Mucosa of rectum (tissue), 2 donors: ENCODE results near the gene ACOXL.
A peak's percentile ranks its signal among the peaks of the same experiment; 100 is the strongest.

ENCODE experiments used
- H3K27ac ChIP-seq, 2 donors: one replicate each; pipeline ENCODE4 v1.7.0; 2013; ENCODE audit warnings: inconsistent platforms in 2 of 2, low read depth in 2 of 2, low read length in 2 of 2
- H3K27me3 ChIP-seq, 2 donors: one replicate each; pipeline ENCODE4 v1.7.0; 2013; ENCODE audit warnings: low read length in 2 of 2; ENCODE audit not compliant: control insufficient read depth in 2 of 2, insufficient read depth in 2 of 2
- H3K36me3 ChIP-seq, 2 donors: one replicate each; pipeline ENCODE4 v1.7.0; 2013; ENCODE audit warnings: low read length in 2 of 2; ENCODE audit not compliant: control insufficient read depth in 2 of 2, insufficient read depth in 2 of 2
- H3K4me1 ChIP-seq, 2 donors: one replicate each; pipeline ENCODE4 v1.7.0; 2013; ENCODE audit warnings: low read length in 2 of 2, mild to moderate bottlenecking in 1 of 2; ENCODE audit not compliant: control insufficient read depth in 2 of 2, insufficient read depth in 2 of 2
- H3K4me3 ChIP-seq, 2 donors: one replicate each; pipeline ENCODE4 v1.7.0; 2013; ENCODE audit warnings: low read length in 2 of 2
- H3K9ac ChIP-seq, 2 donors: one replicate each; pipeline ENCODE4 v1.7.0; 2013; ENCODE audit warnings: low read length in 2 of 2, low read depth in 1 of 2, mild to moderate bottlenecking in 1 of 2
- H3K9me3 ChIP-seq, 2 donors: one replicate each; pipeline ENCODE4 v1.7.0; 2013; ENCODE audit warnings: low read length in 2 of 2; ENCODE audit not compliant: control insufficient read depth in 2 of 2
- donor health status: healthy.
- donor health status: Normal muscosa, but diverticular disease.

Gene ACOXL

DNA sequence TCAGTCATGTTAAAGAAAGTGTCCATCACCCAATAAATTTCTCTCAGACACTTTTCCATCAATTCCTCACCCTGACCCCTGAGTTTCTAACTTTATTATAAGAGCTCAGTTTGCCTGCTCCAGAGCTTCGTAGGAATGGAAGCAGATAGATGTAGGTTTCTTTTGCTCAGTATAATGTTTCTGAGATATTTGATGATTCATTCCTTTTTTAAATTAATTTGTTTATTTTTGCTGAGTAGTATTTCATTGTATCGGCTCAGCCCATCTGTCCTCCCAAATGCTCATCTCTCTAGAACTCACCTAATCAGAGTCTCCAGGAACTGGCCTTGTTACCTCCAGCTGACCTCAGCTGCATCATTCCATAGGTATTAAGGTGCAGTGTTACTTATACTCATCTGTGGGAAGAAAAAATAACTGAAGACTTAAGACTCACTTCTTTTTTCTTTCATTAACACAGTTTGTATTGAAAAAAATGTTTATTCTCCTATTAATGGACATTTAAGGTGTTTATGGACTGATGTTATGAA, 376.4 kb downstream of the ACOXL start:
- H3K4me1 ChIP-seq: no peaks in the 10 kb centered on the region
- peaks cover 0 to 4% of the 10 kb centered on the region in 2 donors for H3K27me3 ChIP-seq
- no peaks in the 10 kb centered on the region for H3K36me3 ChIP-seq
- H3K9me3 ChIP-seq: no peaks in the 10 kb centered on the region
- H3K27ac ChIP-seq: no peak overlapping the region
- H3K4me3 ChIP-seq: no peak overlapping the region
- no peak overlapping the region for H3K9ac ChIP-seq

DNA sequence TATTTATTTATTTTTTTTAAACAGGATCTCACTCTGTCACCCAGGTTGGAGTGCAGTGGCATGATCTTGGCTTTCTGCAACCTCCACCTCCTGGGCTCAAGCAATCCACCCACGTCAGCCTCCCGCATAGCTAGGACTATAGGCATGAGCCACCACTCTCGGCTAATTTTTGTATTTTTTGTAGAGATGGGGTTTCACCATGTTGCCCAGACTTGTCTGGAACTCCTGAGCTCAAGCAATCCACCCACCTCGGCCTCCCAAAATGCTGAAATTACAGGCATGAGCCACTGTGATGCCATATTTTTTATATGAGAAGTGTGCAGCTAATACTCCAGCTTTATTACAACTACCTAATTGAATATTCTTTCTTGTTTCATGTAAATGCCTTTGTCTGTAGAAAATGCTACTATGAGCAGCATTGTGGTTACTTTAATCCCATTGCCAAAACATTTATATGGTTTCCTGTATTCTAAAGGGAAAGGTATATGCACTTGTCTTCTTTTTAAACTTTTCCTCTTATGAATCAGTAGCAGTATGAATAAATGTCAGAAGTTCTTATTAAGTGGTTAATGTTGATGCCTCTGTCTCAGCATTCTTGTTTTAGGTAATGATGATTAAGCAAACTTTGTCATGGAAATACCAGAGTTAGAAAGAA, 378.9 kb downstream of the ACOXL start:
- H3K9ac ChIP-seq: no peak overlapping the region
- H3K9me3 ChIP-seq: no peaks in the 10 kb centered on the region
- H3K4me3 ChIP-seq: no peak overlapping the region
- H3K36me3 ChIP-seq: no peaks in the 10 kb centered on the region
- peaks cover 0 to 4% of the 10 kb centered on the region in 2 donors for H3K27me3 ChIP-seq
- H3K4me1 ChIP-seq: no peaks in the 10 kb centered on the region
- no peak overlapping the region for H3K27ac ChIP-seq

DNA sequence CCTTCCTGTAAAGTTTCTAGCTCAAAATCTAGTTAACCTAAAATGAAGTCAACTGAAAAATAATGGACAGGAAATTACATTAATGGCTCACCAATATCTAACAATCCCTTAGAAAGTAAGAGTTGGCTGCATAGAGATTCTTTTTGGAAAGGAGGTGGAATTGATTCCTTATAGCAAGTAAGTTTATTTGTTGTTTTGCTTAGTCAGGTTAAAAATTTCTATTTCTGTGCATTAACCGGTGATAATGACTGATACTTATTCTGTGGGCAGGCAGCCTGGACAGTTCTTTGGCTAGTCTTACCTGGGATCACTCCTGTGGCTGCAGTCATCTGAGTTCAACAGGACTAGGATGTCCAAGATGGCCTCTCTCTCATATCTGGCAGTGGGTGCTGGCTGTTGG, 381.5 kb downstream of the ACOXL start:
- no peak overlapping the region for H3K4me3 ChIP-seq
- H3K27me3 ChIP-seq: peaks cover 0 to 13% of the 10 kb centered on the region in 2 donors
- H3K36me3 ChIP-seq: no peaks in the 10 kb centered on the region

DNA sequence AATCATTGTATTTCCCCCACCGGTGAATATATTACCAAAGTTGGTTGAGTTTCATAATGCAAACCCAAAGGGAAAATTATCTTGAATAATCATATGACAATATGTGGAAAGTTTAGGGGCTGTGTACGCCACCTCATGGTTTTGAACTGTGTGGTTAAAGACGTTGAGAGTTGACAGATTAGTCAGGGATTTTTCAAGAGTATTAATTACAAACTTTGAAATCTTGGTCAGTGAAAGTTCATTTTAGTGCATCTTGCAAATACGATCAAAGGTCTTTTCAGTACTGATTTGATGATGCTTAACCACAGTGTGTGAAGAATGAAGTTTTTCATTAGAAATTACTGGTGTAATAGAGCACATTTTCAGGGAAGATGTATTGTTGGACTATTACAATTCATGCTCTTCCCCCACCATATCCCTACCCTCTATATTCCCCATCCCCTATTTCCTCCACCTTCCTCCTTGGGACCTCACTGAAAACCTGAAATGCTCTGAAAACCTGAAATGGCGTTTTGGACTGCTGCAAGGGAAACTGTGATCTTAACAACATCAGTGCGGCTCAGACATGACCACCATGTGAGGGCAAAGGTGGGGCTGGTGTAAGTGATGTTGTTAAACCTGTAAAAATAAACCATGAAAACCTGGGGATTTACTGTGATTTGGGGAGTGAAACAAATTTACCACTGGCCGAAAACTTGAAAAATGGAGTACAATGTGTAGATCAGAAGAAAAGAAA, 383.8 kb downstream of the ACOXL start:
- Histone ChIP-seq H3K36me3 (no peaks in the 10 kb centered on the region), H3K9me3 (no peaks in the 10 kb centered on the region), H3K27ac (no peak overlapping the region), H3K27me3 (peaks cover 0 to 19% of the 10 kb centered on the region in 2 donors), H3K4me1 (peaks cover 31 to 34% of the 10 kb centered on the region in 2 donors), H3K4me3 (no peak overlapping the region), H3K9ac (no peak overlapping the region)

More for the DNA sequence above, 381.5 kb downstream of the ACOXL start:
- Histone ChIP-seq H3K9me3 (no peaks in the 10 kb centered on the region), H3K27ac (no peak overlapping the region), H3K9ac (no peak overlapping the region), H3K4me1 (peaks cover 19 to 22% of the 10 kb centered on the region in 2 donors)

DNA sequence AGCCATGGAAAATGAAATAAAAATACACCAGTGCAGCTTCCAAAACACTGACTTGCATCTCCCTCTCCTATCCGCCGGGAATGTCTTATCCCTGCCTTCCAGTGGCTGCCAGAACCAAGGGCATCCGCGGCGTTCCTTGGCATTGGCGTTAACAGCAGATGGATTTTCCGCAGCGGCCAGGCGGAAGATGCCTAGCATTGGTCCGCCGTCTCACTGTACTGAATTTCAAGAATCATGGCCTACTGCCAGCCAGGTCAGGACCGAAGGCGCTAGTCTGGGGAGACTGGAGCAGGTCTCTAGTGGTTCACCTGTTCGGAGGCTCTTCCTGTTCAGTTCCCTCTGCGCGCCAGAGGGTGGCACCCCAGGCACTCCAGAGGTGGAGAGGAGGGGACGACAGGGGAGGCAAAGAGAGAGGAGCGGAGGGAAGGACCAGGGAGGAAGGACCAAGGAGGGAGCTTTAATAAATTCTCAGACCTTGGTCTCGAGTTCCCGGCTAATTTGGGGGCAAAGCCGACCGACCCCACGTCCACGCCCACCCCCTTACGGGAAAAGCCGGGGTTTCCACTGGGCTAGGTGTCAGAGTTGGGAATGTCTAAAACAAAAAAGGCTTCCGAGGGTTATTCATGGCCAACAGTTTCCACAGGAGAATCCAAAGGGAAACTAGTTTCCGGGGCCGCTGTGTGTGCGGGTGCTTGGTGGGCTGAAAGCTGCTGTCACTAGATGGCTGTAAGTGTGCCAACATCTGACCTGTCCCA, 384.6 kb downstream of the ACOXL start:
- Histone ChIP-seq H3K9ac (peak overlapping the region; percentile 74 to 87), H3K36me3 (no peaks in the 10 kb centered on the region), H3K9me3 (no peaks in the 10 kb centered on the region), H3K4me1 (peaks cover 34 to 37% of the 10 kb centered on the region in 2 donors), H3K27ac (peak overlapping the region; percentile 89 to 92), H3K4me3 (peak overlapping the region; percentile 72 to 80), H3K27me3 (peaks cover 0 to 19% of the 10 kb centered on the region in 2 donors)

DNA sequence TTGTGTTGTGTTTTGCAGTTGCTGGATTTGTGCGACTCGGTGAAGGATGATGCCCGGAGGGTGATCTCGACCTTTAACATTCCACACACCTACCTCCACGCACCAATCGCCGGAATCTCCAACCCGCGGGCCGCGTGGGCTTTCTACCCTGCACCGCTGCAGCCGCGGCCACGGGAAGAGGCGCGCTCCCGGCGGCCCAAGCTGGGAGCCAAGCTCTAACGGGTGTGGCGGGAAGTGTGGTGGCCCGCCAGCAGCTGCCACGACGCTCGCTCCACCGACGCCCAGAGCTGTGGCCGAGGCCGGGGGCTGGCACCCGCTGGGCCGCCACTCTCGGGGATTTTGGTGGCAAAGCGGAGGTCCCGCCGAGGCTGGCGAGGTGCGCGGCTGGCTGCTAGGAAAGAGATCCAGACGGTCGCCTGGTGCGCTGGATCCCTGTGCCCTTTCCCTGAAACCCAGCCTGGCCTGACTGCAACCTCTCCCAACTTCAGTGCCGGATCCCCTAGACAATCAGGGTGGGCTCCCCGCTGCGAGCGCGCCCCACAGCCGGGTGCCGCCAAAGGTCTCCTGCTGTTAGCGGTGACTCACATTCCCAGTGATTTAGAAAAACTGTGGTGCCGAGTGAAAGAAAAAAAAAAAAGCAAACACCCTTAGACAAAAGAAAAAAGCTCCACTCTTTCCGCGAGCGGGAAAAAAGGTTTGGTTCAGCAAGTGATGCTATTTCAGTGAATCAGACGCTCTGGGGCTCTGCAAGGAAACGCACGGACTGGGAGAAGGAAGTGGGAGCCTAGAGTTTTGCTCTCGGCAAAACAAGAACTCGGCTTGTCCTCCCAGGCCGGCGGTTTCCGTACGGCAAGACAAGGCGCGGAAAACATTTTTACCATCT, 385.5 kb downstream of the ACOXL start:
- peak overlapping the region; percentile 89 to 92 for H3K27ac ChIP-seq
- peaks cover 0 to 19% of the 10 kb centered on the region in 2 donors for H3K27me3 ChIP-seq
- H3K9ac ChIP-seq: peak overlapping the region; percentile 74 to 87
- H3K4me3 ChIP-seq: peak overlapping the region; percentile 72 to 80
- H3K9me3 ChIP-seq: no peaks in the 10 kb centered on the region
- no peaks in the 10 kb centered on the region for H3K36me3 ChIP-seq
- peaks cover 35 to 38% of the 10 kb centered on the region in 2 donors for H3K4me1 ChIP-seq

DNA sequence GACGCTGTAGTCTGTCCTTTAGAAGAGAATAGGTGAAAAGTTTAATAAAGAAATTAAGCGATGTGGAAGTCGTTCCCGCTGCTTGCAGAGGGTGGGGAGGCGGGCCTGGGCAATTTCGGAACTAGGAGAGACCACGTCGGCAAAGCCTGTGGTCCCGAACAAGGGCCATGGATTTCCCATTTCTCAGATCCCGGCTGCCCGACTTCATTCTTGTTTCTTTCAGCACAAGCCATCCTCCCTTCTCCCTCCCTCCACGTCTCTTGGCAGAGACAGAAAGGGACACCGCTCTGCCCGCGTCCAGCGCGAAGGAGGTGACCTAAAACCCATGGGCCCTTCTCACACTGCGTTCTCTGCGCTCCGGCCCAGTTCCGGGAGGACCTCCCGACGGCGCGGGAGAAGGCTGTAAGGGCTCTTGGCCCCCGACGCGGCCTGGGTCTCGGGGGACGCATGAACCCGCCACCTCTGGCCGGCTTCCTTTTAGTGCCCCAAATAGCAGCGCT, 386.2 kb downstream of the ACOXL start:
- Histone ChIP-seq H3K9me3 (no peaks in the 10 kb centered on the region), H3K36me3 (no peaks in the 10 kb centered on the region), H3K4me3 (peak overlapping the region; percentile 72 to 80), H3K9ac (peak overlapping the region; percentile 63 to 87), H3K4me1 (peaks cover 35 to 38% of the 10 kb centered on the region in 2 donors), H3K27me3 (peaks cover 0 to 15% of the 10 kb centered on the region in 2 donors), H3K27ac (peak overlapping the region; percentile 89 to 92)

DNA sequence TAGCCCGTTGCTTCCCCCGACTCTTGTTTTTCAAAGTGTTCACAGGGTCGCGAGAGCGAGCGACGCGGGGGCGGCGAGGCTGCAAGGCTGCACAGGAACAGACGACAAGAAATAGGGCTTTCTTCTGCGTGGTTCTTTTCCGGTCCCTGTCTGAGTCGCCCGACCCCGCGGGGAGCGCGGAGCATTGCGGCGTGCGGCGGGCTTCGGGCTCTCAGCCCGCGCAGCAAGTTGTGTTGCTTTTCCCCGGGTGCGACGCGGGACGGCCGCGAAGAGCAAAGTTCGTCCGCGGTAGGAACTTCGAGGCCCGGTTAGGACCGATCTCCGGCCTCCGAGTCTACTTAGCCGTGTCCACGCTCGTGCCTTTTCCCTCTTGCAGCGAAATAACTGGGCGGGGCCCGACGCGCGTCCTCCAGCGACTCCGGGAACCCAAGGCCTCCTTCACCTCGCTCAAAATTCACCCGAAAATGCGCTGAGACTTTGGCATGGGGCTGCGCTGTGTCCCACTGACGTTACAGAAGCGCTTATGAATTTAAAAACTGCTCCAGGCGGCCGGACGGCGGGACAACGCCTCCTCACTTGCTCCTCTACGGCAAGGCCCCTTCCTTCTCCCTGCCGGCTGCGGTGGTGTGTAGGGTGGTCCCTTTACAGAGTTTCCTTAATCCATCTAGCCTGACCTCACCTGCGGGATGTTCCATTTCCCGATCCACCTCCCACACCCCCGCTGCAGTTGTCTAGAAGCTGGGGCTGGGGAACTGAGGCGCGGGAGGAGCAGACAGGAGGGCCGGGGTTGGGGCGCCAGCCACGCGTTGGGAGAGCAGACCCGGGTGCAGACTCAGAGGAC, 386.8 kb downstream of the ACOXL start:
- peaks cover 0 to 15% of the 10 kb centered on the region in 2 donors for H3K27me3 ChIP-seq

More for the DNA sequence above, 386.8 kb downstream of the ACOXL start:
- peak overlapping the region; percentile 72 to 80 for H3K4me3 ChIP-seq
- no peaks in the 10 kb centered on the region for H3K9me3 ChIP-seq
- H3K27ac ChIP-seq: peak overlapping the region; percentile 89 to 92
- peak overlapping the region; percentile 63 to 87 for H3K9ac ChIP-seq
- peaks cover 38% of the 10 kb centered on the region in 2 donors for H3K4me1 ChIP-seq
- H3K36me3 ChIP-seq: peaks cover 6% of the 10 kb centered on the region in 2 donors
